ENCODE results near the gene PLCB3.

DNA sequence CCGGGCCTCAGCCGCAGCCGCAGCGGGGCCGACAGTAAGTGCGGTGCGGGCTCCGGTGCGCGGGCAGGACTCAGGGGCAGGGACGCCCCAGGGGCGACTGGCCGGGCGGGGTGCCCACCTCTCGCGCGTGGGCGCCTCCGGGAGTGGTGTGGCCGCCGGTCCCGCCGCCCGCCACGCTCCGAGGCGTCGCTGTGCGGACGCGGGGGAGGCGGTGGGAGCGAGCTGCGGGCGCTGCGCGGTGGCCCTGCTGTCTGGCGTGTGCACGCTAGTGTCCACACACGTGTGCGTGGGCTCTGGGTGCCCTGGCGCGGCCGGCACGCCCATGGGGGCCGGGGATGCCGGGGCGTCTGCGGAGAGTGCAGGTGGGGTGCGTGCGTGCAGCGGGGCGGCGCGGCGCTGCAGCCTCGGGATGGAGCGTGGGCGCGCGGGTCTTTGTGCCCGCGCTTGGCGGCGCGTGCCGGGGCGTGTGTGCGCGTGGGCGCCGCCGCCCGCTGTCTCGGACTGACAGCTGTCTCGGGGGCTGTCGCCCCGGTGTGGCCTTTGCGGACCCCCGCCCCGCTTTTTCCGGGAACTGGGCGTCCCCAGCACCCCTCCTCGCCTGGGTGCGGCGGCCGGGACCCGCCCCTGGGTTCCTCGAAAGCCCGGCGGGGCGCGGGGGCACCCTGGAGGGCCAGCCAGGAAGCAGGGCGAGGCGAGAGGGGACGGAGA, 40.6 kb downstream of the PLCB3 start:
- TF ChIP-seq, protein P1, sequence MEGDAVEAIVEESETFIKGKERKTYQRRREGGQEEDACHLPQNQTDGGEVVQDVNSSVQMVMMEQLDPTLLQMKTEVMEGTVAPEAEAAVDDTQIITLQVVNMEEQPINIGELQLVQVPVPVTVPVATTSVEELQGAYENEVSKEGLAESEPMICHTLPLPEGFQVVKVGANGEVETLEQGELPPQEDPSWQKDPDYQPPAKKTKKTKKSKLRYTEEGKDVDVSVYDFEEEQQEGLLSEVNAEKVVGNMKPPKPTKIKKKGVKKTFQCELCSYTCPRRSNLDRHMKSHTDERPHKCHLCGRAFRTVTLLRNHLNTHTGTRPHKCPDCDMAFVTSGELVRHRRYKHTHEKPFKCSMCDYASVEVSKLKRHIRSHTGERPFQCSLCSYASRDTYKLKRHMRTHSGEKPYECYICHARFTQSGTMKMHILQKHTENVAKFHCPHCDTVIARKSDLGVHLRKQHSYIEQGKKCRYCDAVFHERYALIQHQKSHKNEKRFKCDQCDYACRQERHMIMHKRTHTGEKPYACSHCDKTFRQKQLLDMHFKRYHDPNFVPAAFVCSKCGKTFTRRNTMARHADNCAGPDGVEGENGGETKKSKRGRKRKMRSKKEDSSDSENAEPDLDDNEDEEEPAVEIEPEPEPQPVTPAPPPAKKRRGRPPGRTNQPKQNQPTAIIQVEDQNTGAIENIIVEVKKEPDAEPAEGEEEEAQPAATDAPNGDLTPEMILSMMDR (IDR thresholded peaks at IDR 0.05; ENCODE audit: poor library complexity), result no peak
- TF ChIP-seq EZH2phosphoT487 (IDR thresholded peaks at IDR 0.05; ENCODE audit: low read depth, severe bottlenecking, unreplicated experiment), result peak; percentile 39
- peak; percentile 36 for TF ChIP-seq EZH2 (IDR thresholded peaks at IDR 0.05; ENCODE audit: borderline replicate concordance)

Measured in hepatocyte (in vitro differentiated cells).